ENCODE results near the gene MRPS34.

The MRPS34 gene

DNA sequence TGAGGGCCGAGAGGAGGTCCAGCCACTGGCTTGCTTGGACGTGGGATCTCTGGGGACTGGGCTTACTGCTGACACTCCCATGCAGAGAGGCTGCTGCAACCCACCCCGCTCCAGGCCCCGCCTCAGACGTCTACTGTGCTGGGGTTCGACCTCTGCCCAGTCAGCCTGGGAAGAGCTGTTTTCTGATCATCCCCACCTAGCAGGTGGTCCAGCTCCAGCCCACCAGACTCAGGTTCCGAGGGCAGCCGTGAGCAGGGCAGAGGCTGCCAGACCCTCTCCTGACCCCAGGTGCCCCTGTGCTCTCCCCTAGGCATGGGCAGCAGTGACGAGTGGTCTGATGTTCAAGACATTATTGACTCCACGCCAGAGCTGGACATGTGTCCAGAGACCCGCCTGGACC lies 25.0 kb downstream of the MRPS34 start:
- no peaks in the 10 kb centered on the region for H3K4me1 Mint-ChIP-seq
- H3K9me3 Mint-ChIP-seq: no peaks in the 10 kb centered on the region
- H3K36me3 Mint-ChIP-seq (ENCODE audit: low read depth): peaks cover 20% of the 10 kb centered on the region
- H3K4me3 Mint-ChIP-seq: no peak overlapping the region
- DNase-seq: no peak
- H3K27ac Mint-ChIP-seq: no peak overlapping the region
- no peaks in the 10 kb centered on the region for H3K27me3 Mint-ChIP-seq (ENCODE audit: low read depth, poor library complexity)
- TF ChIP-seq, protein P1, sequence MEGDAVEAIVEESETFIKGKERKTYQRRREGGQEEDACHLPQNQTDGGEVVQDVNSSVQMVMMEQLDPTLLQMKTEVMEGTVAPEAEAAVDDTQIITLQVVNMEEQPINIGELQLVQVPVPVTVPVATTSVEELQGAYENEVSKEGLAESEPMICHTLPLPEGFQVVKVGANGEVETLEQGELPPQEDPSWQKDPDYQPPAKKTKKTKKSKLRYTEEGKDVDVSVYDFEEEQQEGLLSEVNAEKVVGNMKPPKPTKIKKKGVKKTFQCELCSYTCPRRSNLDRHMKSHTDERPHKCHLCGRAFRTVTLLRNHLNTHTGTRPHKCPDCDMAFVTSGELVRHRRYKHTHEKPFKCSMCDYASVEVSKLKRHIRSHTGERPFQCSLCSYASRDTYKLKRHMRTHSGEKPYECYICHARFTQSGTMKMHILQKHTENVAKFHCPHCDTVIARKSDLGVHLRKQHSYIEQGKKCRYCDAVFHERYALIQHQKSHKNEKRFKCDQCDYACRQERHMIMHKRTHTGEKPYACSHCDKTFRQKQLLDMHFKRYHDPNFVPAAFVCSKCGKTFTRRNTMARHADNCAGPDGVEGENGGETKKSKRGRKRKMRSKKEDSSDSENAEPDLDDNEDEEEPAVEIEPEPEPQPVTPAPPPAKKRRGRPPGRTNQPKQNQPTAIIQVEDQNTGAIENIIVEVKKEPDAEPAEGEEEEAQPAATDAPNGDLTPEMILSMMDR (IDR thresholded peaks at IDR 0.05): no peak

DNA sequence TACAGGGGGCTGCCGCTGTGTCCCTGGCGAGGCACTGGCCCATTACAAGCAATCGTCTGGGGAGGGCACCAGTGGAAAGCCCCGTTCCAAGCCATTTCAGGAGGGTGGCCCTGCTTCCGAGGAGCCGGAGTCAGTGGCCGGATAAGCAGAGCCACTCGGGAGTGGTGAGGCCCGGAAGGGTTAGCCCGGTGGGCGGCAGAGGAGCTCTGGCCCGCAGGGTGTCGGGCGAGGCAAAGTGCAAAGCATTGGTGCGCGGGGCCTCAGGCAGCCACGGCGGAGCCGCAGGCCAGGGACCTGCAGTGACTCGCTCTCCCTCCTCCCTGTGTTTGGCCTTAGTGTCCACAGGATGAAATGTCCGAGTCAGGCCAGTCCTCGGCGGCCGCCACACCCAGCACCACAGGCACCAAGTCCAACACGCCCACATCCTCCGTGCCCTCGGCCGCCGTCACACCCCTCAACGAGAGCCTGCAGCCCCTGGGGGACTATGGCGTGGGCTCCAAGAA lies 26.2 kb downstream of the MRPS34 start:
- Mint-ChIP-seq H3K27ac (no peak overlapping the region), H3K4me1 (no peaks in the 10 kb centered on the region), H3K4me3 (no peak overlapping the region), H3K9me3 (no peaks in the 10 kb centered on the region), H3K36me3 (ENCODE audit: low read depth) (peaks cover 12% of the 10 kb centered on the region), H3K27me3 (ENCODE audit: low read depth, poor library complexity) (no peaks in the 10 kb centered on the region)
- TF ChIP-seq, protein P1 (IDR thresholded peaks at IDR 0.05): no peak
- no peak for DNase-seq

DNA sequence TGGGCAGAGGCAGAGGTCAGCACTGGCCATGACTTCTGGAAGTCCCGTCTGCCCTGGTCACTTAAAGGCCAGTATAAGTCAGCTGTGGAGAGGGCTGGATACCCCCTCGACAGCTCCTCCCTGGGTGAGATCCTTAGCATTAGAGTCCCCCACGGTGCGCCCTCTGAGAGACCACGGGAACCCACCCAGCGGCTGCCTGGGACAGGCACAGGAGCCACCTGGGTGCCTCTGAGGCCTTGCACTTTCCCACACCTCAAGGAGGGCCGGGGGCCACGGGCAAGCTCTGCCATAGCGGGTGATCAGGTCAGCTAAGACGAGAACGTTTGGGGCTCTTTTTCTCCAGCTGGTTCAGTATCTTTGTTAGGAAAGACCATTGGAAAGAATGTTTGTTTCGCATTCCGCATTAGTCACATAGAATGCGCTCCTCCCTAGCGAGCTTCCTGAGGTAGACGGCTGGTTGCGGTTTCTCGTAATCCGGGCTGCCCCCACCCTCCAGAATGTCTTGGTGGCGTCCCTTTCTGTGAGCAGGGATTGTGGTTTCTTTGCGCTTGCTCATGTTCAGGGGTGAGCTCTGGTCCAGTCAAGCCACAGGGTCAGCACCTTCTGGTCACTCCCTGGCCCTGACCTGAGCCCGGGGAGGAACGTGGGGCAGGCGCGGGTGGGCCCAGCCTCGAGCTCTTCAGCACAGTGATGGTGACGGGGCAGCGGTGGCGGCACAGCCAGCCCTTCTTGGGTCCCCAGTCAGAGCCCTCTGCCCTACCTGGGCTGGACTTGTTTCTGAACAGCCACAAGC lies 26.8 kb downstream of the MRPS34 start:
- no peak for DNase-seq
- TF ChIP-seq, protein P1 (IDR thresholded peaks at IDR 0.05): no peak

DNA sequence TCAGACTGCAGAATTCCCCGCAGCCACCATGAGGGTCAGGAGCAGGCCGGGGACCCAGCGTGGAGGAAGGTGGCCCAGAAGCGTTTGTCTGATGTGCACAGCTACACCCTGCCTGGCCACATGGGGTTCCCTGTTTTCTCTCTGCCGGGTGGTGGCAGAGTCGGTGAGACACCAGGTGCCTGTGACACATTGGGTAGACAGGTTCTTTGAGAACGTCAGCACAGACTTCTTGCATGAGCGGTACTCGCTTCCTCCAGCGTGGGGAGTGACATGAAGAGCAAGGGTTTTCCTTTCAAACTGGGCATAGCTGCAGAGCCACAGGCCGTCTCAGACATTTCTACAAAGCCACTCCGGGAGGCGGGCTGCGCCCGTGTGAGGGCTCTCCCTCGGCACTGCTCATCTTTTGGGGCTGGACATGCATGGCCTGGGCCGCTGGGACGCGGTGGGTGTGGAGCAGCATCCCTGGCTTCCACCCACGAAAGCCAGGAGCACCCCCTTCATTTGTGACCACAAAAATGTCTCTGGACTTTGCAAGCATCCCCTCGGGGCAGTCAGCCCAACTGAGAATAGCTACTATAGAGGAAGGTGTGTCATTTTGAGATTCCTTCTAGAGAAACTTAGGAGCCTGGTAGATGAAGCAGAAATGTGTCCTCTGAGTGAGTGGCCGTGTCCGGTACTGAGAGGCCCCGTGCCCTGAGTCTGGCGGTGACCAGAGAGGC lies 27.6 kb downstream of the MRPS34 start:
- peaks cover 11% of the 10 kb centered on the region for H3K36me3 Mint-ChIP-seq (ENCODE audit: low read depth)
- TF ChIP-seq, protein P1 (IDR thresholded peaks at IDR 0.05): no peak
- no peak for DNase-seq
- H3K27ac Mint-ChIP-seq: peak overlapping the region; percentile 51
- H3K4me3 Mint-ChIP-seq: no peak overlapping the region
- H3K9me3 Mint-ChIP-seq: no peaks in the 10 kb centered on the region
- no peaks in the 10 kb centered on the region for H3K4me1 Mint-ChIP-seq
- no peaks in the 10 kb centered on the region for H3K27me3 Mint-ChIP-seq (ENCODE audit: low read depth, poor library complexity)

More for the DNA sequence above, 26.8 kb downstream of the MRPS34 start:
- Mint-ChIP-seq H3K27ac (peak overlapping the region; percentile 51), H3K9me3 (no peaks in the 10 kb centered on the region), H3K36me3 (ENCODE audit: low read depth) (peaks cover 11% of the 10 kb centered on the region), H3K27me3 (ENCODE audit: low read depth, poor library complexity) (no peaks in the 10 kb centered on the region), H3K4me1 (no peaks in the 10 kb centered on the region), H3K4me3 (no peak overlapping the region)

DNA sequence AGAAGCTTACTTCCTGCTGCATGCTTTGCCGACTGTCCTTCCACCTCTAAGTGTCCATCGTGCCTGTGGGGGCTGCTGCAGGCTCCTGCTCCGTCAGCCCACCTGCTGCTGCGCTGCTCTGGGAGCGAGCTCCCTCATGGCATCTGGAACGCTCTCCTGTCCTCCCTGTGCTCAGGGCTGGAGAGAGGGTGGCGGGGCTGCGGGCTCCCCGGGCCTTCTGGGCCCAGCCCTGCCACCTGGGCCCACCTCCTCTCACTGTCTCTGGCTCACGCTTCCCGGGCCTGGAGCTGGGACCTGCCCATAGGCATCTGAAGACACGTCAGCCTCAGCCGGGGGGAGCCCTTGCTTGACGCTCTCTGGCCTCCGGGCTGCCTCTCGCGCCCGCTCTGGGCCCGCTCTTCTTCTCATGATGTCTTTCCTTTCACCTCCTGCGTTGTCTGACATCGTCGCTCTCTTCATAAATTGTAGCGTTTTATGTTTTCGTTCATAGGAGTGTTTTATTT lies 28.5 kb downstream of the MRPS34 start:
- Mint-ChIP-seq H3K36me3 (ENCODE audit: low read depth) (peaks cover 11% of the 10 kb centered on the region), H3K27me3 (ENCODE audit: low read depth, poor library complexity) (no peaks in the 10 kb centered on the region), H3K9me3 (no peaks in the 10 kb centered on the region), H3K4me1 (no peaks in the 10 kb centered on the region), H3K27ac (no peak overlapping the region), H3K4me3 (no peak overlapping the region)
- DNase-seq: no peak
- TF ChIP-seq, protein P1 (IDR thresholded peaks at IDR 0.05): no peak
